ENCODE measurements around the gene CAPG.
"Not testable (repeated sequence)": the region's sequence is repeated elsewhere in the genome, so short reads cannot be mapped to it uniquely, and the experiment has no call there.

The CAPG gene, protein sequence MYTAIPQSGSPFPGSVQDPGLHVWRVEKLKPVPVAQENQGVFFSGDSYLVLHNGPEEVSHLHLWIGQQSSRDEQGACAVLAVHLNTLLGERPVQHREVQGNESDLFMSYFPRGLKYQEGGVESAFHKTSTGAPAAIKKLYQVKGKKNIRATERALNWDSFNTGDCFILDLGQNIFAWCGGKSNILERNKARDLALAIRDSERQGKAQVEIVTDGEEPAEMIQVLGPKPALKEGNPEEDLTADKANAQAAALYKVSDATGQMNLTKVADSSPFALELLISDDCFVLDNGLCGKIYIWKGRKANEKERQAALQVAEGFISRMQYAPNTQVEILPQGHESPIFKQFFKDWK

DNA sequence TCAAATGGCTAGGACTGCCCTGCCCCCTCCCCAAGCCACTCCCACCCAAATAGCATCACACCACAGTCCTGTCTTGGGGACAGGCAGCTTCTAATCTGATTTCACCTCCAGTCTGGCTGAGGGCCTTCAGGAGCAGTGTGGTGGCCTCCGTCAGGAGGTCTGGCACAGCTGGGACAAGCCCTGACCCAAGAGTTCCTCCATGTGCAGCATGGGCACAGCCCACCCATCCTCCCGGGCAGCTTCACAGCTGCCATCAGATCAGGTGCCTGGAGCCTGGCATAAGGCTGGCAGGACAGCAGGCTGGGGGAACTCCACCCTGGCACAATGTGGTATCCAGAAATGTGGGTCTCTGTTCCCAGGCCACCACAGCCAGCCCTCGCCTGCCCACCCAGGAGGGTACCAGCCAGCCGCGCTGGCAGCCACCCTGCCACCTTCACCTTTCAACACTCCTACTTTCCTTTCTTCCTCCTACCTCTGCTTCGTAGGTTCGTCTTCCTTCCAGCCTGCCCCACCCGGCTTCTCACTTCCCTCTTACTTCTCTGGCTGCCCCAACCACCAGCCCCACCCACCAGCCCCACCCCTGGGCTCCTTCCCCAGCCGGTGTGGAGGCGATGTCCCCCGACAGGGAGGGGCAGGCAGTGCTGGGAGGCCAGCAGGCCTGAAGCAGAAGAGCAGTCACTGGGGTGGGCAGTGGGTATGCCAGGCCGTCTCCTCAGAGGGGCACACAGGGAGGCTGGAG, at the start of gene CAPG:
TSS of gene CAPG (minus strand) at position 522 of the 739 bp plus-strand sequence. CDS start 8,221 bp downstream, outside the sequence.
- peak; percentile 40 to 43 for DNase-seq

DNA sequence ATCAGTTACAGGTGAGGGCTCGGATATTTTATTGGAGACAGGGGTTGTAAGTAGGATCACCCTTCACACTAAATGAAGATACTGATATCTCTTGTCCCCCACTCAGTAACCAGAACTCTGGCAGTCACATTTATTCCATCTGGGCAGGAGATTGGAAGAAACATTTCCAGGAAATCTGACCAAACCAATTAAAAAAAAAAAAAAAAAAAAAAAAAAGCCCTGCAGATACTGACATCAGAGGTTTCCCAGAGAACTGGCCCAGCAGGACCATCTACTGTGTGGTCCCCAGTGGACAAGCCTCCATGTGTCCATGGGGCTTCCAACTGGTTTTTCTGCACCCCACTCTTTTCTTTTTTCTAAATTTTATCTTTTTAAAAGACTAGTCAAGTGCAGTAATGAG, 49.6 kb upstream of the CAPG start:
- DNase-seq = no peak

DNA sequence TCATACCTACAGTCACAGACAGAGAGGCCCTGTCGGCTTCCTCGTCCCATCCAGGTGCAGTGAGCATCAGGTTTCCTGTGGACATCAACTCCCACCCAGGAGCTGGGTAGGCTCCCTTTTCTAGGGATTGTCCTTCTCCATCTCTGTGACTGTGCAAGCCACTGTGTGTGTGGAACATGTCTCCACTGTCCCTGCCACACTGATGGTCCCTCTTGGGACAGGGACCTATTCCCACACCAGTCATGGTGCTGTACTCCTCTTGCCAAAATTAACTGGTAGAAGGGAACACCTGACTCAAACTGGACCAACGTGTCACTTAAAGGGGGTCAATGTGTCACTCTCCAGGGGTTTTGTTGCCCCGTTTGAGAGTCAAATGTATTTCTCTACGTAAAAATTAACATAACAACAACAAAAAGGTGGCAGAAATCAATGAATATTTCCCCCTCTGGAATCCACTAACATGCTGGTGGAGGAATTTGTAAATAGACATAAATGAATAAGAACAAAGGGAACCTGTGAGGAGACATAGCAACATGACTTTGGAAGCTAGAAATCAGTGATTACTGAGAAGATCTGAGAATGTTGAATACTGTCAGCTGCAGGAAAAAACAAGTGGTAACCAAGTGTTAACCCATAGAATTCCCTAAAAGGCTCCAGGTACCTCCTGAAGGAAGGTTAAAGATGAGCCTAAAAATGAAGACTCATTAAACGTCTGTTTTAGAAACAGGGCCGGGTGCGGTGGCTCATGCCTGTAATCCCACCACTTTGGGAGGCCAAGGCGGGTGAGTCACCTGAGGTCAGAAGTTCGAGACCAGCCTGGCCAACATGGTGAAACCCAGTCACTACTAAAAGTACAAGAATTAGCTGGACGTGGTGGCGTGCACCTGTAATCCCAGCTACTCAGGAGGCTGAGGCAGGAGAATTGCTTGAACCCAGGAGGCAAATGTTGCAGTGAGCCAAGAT, 48.7 kb upstream of the CAPG start:
- no peak for DNase-seq

DNA sequence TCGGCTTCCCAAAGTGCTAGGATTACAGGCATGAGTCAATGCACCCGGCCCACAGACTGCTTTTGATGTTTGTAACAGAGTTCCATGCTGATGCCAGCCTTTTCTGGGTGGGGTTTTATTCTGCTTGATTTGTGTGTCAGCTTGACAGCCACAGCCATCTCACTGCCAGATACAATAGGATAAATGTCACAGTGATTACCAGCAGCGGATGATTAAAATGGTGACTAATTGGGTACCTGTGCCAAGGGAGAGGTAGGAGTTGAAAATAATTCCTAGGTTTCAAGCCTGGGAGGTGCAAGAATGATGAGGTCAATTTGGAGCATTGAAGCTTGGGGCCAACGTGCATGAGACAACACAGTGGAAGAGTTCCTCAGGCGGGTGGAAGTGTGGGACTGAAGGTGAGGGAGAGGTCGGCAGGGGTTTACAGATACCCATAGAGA, 47.7 kb upstream of the CAPG start:
- DNase-seq = no peak

DNA sequence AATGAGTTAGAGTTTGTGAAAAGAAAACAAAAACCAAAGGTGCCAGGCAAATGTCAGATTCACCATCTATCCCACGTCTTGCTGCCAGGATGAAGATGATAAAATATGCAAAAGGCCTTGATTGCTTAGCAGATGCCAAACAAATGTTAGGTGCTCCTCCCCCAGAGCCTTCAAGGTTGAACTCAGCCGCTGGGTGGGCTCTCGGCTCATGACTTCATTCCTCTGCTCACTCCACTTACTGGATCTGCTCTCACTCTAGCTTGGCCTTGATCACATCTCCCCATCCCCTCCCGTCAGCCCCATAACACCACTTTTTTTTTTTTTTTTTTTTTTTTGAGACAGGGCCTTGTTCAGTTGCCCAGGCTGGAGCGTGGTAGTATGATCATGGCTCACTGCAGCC, 46.9 kb upstream of the CAPG start:
- no peak for DNase-seq

DNA sequence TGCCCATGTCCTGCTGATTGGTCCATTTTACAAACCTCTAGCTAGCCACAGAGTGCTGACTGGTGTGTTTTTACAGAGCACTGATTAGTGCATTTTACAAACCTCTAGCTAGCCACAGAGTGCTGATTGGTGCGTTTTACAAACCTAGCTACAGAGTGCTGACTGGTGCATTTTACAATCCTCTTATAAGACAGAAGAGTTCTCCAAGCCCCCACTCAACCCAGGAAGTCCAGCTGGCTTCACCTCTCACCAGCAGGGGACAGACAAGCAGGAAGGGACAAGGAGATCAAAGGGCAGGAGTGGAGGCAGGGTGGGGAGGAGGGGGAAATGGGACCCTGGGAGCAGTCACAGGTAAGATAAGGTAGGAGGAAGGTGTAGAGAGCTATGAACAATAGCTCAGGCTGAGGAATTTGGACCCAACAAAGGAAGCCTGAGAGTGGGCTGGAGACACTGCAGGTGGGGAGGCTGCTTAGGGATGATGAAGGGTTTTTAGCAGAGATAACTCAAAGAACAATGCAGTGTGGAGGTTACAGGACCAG, 45.5 kb upstream of the CAPG start:
- DNase-seq = no peak

DNA sequence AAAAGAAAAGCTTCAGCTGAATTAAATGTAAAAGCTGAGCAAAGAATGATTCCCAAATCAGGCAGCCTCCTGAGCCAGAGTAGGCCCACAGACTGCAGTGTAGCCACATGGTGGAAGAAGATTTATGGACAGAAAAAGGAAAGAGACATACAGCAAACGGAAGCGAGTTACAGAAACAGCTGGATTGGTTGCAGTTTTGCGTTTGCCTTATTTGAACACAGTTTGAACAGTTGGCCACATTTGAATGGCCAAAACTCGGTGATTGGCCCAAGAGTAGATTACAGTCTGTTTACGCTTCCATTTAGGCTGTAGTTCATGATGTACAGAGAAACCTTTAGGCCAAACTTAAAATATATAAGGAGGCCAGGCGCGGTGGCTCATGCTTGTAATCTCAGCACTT, 43.4 kb upstream of the CAPG start:
- no peak for DNase-seq

DNA sequence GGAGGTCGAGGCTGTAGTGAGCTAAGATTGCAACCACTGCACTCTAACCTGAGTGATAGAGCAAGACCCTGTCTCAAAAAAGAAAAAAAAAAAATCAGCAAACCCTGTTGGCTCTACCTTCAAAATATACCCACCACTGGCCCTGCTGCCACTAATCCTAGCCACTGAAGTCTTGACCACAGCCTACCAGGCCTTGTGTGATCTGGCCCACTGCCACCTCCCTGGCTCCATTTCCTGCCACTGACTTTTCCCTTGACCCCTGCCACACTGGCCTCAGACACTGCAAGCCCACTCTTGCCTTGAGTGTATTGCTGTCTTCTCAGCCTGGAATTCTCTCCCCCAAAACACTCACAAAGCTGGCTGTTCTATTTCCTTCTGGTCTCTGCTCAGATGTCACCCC, 42.1 kb upstream of the CAPG start:
- DNase-seq = no peak

DNA sequence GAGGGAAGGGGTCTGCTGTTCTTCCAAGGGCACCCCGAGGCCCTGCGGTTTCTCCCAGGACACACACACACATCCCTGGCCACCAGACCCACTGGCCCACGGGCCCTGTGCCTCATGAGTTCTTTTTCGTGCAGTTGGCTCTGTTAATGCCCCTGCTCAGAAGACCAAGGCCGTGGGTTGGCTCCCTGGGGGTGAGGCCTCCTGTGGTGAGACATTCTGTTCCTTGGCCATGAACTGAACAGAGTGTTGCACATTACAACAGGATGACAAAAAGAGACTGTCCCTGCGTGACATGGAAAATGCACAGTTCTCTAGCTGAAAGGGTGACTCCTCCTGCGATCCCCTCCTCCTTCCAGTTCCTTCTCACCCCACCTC, 39.0 kb upstream of the CAPG start:
- DNase-seq = no peak

DNA sequence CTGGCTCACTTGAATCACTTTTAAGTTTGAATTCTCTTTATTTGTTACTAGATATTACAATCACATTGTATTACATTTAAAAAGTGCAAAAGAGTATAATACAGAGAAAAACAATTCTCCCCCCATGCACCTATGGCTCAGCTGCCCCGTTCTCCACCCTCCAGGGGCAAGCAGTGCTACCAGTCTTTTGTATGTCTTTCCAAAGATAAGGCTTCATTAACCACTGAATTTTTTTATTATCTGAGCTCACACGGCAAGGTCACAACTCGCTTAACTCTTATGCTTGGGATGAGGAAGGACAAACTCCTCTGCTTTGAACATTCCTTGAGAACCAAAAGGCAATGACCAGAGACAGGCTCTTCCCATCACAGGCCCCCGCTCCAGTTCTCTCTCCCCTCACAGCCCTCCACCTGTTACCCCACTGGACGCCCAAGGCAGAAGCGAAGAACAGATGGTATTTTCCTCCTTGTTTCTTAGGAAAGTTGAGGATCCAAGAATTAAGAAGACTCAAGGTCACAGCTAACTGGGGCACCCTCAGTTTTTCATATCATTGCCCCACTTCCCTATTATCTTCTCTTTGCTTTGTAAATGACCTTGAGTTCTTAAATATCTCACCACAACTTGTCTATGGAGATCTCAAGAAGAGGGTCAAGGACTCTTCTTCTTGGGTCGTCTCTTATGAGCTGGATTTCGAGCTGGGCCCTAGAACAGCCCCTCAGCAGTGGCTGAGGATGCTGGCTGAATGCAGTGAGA, 38.5 kb upstream of the CAPG start:
- no peak for DNase-seq

DNA sequence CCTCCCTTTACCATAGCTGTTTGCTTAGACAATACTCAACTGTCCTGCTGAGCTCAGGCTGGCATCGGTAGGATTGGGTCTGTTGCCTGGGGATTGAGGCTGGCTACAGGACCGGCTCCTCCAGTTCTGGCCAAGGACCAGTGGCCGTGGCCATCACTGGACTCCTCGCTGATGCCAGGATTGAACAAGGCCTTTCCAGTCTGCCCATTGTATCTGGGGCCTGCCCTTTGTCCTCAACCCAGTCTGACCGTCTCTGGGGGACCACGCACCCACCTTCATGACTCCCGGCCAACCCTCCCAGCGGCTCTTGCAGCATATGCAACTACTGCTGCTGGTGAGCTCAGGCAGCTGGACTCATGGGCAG, 37.0 kb upstream of the CAPG start:
- DNase-seq = no peak

DNA sequence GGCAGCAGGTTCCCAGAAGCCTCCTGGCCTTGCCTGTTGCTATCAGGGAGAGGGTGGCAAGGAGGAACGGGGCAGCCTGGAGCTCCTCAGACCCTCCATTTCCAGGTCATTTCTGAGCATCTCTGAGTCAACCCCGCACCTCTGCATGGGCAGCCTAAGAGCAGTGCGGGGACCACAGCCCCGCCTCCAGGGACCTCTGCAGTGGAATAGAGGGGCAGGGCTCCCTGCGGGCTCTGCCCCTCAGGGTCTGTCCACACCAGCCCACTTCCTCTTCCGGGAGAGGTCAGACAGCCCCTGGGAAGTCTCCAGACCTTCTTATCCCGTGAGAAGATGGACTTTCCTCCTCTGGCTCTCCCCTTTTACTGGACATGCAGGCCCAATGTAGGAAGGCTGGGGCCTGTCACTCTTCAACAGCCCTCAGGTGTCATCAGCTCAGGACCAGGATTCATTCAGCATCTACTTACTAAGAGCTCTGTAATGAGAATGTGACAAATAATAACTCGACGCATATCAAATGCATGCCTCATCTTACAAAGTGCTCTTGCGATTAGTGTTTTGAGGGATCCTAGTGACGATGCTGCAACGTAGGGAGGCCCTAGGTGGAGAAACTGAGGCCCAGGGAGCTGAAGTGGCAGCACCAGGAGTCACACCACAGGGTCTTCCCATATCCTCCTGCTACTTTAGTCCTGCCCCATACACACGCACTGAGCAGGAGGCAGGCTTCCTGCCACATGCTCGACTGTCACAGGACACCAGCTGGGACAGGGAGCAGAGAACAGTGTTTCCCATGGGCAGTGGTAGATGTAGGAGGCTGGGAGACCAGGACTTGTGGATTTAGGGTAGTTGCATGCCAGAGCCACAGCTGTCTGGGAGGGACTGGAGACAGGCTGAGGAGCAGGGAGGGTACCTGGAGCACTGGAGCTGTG, 36.4 kb upstream of the CAPG start:
- DNase-seq = no peak

DNA sequence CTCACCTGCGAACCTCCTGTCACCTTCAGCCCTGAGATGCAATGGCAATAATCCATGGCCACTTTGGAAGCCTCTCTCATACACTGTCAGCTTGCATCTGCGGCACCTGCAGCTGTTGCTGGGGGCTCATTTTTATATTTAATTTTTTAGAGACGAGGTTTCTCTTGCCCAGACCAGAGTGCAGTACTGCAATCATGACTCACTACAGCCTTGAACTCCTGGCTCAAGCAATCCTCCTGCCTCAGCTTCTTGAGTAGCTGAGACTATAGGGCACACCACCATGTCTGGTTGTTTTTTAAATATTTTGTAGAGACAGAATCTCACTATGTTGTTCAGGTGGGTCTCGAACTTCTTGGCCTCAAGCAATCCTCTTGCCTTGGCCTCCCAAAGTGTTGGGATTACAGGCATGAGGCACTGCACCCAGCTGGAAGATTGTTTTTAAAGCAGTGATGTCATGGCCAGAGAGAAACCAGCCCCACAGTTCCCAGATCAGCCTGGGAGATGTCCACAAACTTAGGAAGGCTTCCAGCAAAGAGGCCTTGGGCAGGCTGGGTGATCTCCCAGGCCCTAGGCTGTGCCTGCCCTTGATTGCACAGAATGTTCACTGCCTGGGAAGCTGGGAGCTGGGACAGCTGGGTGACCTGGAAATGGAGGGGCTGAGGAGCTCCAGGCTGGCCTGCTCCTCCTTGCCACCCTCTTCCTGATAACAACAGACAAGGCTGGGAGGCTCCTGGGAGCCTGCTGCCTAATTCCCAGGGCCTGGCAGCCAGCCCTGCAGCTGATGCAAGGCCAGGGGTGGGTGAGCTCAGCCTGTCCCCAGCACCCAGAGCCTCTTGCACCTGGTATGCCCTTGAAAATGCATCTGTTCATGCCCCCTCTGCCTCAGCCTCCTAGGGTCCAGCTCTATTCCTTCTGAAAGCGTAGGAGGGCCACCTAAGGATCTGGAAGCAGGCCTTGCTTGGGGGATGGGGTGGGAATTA, 35.4 kb upstream of the CAPG start:
- DNase-seq = no peak

DNA sequence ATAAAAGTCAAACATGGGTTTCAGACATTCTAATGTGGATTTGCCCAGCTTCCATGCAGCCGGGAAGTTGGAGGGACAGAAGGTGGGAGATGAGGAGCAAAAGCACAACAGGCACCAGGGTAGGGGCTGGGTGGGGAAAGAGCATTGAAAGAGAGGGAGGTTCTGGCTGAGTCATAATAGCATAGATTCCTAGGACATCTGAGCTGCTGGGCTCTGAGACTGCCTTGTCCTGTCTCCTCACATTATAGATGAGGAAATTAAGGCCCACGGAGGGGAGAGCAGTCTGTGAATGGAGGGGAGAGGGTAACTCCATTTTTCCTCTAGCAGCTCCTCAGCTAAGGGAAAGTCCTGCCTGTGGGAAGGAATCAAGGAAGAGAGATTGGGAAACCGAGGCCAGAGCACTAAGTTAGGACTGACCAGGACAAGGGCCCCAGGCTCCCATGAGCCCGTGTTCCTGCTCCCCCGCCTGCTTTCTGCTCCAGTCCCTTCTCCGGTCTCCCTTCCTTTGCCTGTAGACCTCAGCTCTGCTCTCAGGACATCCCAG, 34.5 kb upstream of the CAPG start:
- DNase-seq = no peak

DNA sequence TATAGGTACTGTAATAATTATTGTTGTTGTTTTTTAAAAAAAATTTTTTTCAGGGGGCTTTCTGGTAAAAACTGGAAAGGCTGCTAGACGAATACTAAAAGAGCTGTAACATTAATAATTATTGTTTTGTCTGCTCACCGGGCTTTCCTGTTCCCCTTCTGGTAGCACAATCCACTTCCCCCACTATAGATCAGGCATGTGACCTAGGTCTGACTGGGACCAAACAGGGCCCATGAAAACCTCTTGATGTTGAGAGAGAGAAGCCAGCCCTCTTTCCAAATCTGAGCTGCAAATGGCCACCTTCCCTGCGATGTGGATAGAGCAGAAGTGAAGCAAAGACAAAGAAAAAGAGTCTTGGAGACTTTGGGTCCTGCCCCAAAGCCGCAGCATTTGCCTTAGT, 31.7 kb upstream of the CAPG start:
- DNase-seq = no peak

DNA sequence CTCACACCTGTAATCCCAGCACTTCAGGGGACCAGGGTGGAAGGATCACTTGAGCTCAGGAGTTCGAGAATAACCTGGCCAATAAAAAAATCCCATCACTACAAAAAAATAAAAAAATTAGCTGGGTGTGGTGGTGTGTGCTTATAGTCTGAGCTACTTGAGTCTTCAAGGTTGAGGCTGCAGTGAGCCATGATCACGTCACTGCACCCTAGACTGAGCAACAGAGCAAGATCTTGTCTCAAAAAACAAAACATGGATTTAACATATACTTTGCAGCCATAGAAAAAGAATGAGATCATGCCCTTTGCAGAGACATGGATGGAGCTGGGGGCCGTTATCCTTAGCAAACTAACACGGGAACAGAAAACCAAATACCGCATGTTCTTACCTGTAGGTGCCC, 30.6 kb upstream of the CAPG start:
- no peak for DNase-seq

DNA sequence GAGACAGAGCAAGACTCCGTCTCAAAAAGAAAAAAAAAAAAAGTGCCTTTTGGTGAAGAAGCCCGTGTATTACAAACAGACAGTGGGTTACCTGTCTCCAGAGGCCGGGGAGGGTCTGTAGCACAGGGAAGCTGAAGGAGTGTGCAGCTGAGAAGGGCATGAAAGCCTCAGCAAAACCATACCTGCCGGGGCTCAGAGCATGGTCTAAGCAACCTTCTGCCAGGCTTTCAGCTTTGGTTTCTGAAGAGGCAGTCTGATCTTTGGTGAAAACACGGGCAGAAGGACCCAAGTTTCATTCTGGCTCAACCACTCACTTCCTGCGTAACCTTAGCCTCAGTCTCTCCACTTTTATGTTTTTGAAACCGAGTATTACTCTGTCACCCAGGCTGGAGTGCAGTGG, 29.8 kb upstream of the CAPG start:
- DNase-seq = no peak

DNA sequence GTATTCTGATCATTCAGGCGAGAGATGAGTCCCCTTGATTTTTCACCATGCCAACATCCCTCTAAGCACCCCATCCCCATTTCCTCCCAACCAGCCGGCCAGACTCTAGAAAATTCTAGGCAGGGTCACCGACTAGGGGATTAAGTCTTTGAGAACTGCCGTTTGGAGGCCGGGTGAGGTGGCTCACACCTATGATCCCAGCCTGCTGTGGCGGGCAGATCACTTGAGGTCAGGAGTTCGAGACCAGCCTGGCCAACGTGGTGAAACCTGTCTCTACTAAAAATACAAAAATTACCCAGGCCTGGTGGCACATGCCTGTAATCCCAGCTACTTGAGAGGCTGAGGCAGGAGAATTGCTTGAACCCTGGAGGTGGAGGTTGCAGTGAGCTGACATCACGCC, 29.4 kb upstream of the CAPG start:
- not testable (repeated sequence) for DNase-seq

DNA sequence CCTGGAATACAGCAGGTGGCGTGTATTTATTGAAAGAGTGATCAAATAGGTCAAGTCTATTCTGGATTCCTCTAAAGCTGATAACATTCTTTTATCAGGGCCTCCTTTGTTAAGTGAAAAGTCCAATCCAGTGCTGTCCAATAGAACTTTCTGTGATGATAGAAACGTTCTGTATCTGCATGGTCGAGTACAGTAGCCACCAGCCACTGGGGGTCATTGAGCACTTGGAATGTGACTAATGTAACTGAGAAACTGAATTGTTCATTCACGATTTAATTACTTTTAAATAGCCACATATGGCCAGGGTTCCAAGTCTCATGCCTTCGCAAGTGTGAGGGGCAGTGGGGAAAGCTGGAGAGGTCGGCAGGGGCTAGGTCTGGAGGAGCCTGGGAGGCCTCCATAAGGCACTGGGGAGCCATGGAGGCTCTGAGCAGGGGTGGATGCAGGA, 28.9 kb upstream of the CAPG start:
- DNase-seq = no peak
